ENCODE measurements around the gene BLCAP. TPM values are rescaled to one million over a fixed set of nuclear protein-coding genes. Genes with fewer than 3 reads are reported as not detected.

The BLCAP gene
- total RNA-seq, 1 experiment from 2014 or later, result 129 TPM

Other genes starting within 250 kb of the BLCAP start
- gene MANBAL, start 238.2 kb downstream of the BLCAP start, total RNA-seq (2022), result 95.6 and 106 TPM in 2 replicates
- 197 and 222 TPM in 2 replicates for gene SRC, start 181.7 kb downstream of the BLCAP start, total RNA-seq (2022)
- gene NNAT, start 6.6 kb downstream of the BLCAP start, total RNA-seq (2022), result not detected in 2 replicates
- gene CTNNBL1, start 166.2 kb upstream of the BLCAP start, total RNA-seq (2022), result 203 and 204 TPM in 2 replicates

Measured in Caco-2 (cell line).